Stimulated activated CD8-positive, alpha-beta memory T cell treated with anti-CD3 and anti-CD28 coated beads, Interleukin-12 subunit alpha, Interleukin-12 subunit beta, amount 100 ng/mL, for 4 hours (primary cell): ENCODE measurements around the gene LEUTX.
A peak's percentile ranks its signal among the peaks of the same experiment; 100 is the strongest.

Experiments
- DNase-seq: peaks from one replicate; pipeline ENCODE4 v3.0.0-alpha.2; 2020; ENCODE audit warnings: low read depth

The LEUTX gene

GRCh38 chr19:39824143-39825092 lies 45.8 kb downstream of the LEUTX start:
- peak; percentile 65 for DNase-seq

DNA sequence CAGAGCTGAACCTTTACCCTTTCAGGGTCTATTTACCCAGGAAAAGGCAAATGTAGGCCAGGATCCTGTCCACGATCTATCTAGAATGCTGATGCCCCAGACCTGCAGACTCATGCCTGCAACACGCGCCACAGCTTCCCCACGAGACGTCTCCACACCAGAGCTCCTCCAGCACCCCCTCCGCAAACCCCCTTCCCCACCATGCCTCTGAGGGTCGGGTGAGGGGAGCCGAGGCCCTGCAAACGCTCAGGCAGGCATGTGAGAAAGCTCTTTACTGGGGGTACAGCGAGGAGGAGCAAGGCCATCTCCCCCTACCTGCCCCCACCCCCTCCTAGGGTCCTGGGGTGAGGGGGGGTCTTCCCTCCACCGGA lies 46.4 kb downstream of the LEUTX start:
- DNase-seq, result no peak

GRCh38 chr19:39825531-39826076 lies 47.0 kb downstream of the LEUTX start:
- DNase-seq, result no peak

- DNase-seq, result no peak
These were observed 47.8 kb downstream of the LEUTX start for GRCh38 chr19:39826311-39826945.

DNA sequence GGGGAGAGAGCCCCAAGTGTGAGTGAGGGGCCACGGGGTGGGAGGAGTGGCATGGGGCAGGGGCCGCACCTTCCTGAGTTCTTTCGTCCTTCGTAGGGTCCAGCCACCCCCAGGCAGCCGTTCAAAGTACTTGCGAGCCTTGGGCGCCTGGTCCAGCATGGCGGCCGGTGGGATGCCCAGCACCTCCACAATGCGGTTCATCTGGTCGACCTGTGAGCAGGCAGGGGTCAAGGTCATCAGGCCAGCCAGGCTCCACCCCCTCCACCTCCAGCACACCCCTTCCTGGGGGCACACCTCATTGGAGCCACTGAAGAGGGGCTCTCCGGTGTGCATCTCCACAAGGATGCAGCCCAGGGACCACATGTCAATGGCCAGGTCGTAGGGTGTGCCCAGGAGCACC lies 48.6 kb downstream of the LEUTX start:
- no peak for DNase-seq

GRCh38 chr19:39828015-39828653 lies 49.5 kb downstream of the LEUTX start:
- DNase-seq, result no peak

DNA sequence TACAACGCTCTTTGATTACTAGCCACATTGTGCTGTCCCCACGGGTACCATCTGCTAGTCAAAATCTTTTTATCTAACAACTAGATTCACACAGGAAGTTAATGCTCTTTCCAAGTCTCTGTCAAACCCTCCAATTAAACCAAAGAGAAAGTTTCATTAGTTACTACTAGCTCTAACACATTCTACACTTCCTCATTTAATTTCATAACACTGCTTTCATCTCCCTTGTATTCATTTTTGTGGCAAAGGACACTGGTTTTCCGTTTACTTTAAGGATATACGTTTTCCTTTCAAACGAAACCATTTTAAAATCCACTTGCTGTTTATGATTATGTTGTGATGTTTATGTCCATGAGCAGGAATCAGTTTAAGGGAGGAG lies 50.0 kb downstream of the LEUTX start:
- DNase-seq, result no peak

DNA sequence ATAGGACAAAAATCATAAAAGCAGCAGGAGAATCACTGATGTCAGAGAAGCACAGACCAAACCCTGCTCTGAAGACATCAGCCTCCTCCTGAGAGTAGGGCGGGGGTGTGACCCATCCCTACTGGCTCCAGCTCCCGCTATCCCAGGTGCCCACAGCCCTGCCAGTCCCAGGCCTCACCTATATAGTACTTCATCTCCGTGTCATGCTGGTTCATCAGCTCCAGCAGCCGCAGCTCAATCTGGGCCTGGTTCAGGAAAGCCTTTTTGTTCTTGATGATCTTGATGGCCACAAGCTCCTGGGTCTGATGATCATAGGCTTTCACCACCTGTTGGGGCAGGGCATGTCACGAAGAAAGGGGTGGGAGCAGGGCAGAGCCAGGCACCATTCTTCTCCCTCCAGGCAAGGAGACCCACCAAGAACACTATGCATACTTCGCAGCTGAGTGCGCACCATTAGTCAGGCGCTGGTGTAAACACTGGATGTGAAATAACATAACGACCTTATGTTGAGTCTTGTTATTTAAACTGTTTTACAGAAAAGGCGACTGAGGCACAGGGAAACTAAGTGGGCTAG lies 51.1 kb downstream of the LEUTX start:
- no peak for DNase-seq

- no peak for DNase-seq
These were observed 51.8 kb downstream of the LEUTX start for GRCh38 chr19:39830406-39830805.

DNA sequence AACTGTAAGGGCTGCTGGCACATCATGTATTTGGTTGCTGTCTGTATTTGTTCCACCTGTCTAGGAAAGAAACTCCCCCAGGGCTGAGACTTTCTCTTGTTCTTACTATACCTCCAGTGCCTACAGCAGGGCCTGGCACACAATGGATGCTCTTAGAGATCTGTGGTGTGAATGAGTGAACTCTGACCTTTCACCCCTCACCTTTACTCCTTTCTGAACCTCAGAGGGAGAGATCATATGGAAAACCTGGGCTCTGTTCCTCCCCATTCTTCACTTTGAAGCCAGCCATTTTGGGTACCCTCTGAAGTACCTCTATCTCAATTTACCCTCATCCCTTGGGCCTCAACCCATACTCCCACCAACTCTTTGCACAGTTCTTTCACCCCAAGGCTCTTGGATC lies 52.2 kb downstream of the LEUTX start:
- DNase-seq, result no peak

DNA sequence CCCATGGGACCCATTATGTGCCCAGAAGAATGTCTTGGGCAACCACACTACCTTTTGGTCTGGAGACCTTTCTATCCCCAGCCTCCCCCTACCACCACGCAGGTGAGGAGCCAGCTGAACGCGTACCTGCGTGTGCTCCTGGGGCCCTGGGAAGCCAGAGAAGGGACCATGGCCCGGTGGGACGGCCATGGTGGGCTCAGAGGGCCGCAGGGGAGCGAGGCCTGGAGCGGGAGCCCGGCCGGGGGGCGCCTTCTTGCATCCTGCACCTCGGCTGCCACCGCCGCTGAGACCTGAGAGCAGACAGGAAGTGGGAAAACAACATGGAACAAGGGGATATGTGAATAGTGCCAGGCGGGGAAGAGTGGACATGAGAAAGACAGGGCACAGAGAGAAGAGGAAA lies 53.0 kb downstream of the LEUTX start:
- DNase-seq, result no peak

GRCh38 chr19:39832341-39833083 lies 53.9 kb downstream of the LEUTX start:
- DNase-seq, result no peak

GRCh38 chr19:39833160-39833463 lies 54.5 kb downstream of the LEUTX start:
- no peak for DNase-seq

DNA sequence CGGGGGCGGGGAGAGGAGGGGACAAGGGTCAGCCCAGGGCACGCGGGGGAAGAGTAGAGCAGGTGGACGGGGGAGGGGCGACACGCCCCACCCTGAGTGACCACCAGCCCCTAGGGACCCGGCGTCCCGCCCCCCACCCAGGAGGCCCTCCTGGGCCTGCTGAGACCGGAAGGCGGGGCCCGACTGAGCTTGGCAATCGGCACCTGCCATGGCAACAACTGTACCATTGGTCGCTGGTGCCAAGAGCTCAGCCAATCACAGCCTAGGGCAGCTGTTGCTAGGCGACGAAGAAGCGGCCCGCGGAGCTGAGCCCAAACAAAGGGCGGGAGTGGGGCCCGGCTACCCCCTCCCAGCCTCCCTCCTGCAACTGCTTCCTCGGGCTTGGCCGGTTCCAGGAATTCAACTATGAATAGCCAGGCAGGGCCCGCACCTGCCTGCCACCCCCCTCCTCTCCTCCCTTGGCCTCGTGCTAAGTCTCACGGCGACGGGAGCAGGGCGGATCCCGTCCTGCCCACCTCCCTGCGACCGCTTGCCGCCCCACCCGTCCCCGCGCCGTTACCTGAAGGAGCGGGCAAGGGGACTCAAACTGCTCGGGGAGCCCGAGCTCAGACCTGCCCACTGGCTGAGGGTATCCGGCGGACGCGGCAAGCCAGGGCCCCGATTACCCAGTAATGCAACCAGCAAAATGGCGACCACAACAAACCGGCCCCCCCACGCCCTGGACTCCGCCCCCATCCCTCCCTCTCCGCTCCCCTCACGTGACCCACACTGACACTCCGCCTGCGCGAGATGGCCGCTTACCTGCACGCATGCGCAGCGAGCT lies 55.0 kb downstream of the LEUTX start, which contains the start of gene DYRK1B:
TSS of gene DYRK1B (minus strand) at position 699 of the 823 bp plus-strand sequence. CDS start 2,295 bp downstream, outside the sequence.
- DNase-seq, result peak; percentile 92

- DNase-seq, result no peak
These were observed 55.7 kb downstream of the LEUTX start for GRCh38 chr19:39834287-39834841.
